ENCODE results near the gene EXOC4. TPM values are rescaled to one million over a fixed set of nuclear protein-coding genes. Genes with fewer than 3 reads are reported as not detected.

Gene EXOC4
- total and polyA plus RNA-seq, 12 donors = 7.5 to 41.7 (median 34.6) TPM

DNA sequence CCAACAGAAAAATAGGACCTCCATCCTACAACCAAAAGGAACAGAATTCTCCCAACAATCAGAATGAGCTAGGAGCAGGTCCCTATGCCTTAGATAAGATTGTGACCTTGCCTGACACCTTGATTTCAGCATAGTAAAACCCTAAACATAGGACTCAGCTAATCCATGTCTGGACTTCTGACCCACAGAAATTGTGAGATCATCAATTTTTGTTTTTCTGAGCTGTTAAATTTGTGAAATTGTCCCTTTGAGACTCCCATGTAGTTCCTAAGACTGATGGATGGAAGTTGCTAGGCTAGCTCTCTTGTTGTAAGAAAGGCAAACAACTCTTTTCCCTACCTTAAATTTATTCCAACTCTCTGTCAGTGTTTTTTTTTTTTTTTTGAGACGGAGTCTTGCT lies 244.2 kb downstream of the EXOC4 start:
- no peaks in the 10 kb centered on the region for H3K27me3 ChIP-seq
- ATAC-seq (no peak), DNase-seq (no peak)
- intact Hi-C loops (cut with DNase I) = no loop called here
- H3K4me3 ChIP-seq = no peak overlapping the region
- H3K4me1 ChIP-seq = peaks cover 0 to 9% (median 2%) of the 10 kb centered on the region in 9 donors
- TF ChIP-seq, protein P1, sequence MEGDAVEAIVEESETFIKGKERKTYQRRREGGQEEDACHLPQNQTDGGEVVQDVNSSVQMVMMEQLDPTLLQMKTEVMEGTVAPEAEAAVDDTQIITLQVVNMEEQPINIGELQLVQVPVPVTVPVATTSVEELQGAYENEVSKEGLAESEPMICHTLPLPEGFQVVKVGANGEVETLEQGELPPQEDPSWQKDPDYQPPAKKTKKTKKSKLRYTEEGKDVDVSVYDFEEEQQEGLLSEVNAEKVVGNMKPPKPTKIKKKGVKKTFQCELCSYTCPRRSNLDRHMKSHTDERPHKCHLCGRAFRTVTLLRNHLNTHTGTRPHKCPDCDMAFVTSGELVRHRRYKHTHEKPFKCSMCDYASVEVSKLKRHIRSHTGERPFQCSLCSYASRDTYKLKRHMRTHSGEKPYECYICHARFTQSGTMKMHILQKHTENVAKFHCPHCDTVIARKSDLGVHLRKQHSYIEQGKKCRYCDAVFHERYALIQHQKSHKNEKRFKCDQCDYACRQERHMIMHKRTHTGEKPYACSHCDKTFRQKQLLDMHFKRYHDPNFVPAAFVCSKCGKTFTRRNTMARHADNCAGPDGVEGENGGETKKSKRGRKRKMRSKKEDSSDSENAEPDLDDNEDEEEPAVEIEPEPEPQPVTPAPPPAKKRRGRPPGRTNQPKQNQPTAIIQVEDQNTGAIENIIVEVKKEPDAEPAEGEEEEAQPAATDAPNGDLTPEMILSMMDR (IDR thresholded peaks at IDR 0.05) = no peak
- H3K9me3 ChIP-seq = peaks cover 0 to 5% (median 0%) of the 10 kb centered on the region in 11 donors
- no peaks in the 10 kb centered on the region for H3K36me3 ChIP-seq
- WGBS, 2 donors = 100% methylated on average over 1 of the region's 1 CpG
- H3K27ac ChIP-seq = no peak overlapping the region

DNA sequence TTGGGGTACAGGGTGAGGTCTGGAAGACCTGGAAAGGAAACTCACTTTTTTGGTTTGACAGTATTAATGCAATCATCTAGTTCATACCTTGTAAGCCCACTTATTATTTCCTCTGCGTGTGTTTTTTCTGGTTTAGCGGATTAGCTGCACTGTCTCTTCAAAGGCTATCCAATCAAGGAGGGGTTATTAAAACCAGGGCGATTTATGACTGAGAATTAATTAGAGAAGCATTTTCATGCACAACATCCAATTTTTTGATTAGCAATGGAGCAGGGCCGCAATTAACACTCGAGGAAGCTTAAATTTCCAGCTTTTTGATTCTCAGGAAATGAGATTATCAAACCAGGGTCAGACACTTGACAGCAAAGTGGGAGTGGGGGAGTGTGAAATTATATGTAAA lies 248.9 kb downstream of the EXOC4 start:
- Histone ChIP-seq H3K4me1 (peaks cover 0 to 23% (median 10%) of the 10 kb centered on the region in 9 donors), H3K36me3 (no peaks in the 10 kb centered on the region), H3K27ac (no peak overlapping the region), H3K4me3 (no peak overlapping the region), H3K9me3 (peaks cover 0 to 5% (median 0%) of the 10 kb centered on the region in 11 donors), H3K27me3 (no peaks in the 10 kb centered on the region)
- ATAC-seq (no peak), DNase-seq (no peak)
- TF ChIP-seq, protein P1 (IDR thresholded peaks at IDR 0.05) = no peak
- intact Hi-C loops (cut with DNase I) = no loop called here
- WGBS, 2 donors = 69 to 77% methylated on average over 5 of the region's 5 CpGs

DNA sequence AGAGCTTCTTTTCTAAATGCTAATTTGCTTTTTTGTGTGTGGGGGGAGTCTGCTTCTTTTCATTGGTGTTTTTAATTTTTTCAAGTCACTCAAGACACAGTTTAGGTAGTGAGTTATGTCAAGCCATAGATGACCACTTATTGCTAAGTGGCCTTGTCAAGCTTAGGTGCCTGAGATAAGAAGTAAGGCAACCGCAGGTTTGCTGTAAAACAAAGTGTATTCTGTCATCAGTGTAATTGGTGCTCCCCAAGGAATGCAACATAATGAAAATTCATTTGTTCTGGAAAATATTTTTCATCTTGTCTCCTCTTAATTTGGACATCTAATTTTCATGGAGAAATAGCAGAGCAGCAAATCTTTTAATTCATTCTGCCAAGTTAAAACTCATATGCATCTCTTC lies 249.6 kb downstream of the EXOC4 start:
- DNase-seq (no peak), ATAC-seq (no peak)
- H3K4me3 ChIP-seq = no peak overlapping the region
- peaks cover 0 to 23% (median 10%) of the 10 kb centered on the region in 9 donors for H3K4me1 ChIP-seq
- WGBS, 2 donors = 38 to 45% methylated on average over 1 of the region's 1 CpG
- no peaks in the 10 kb centered on the region for H3K27me3 ChIP-seq
- no peaks in the 10 kb centered on the region for H3K36me3 ChIP-seq
- no peak overlapping the region for H3K27ac ChIP-seq
- H3K9me3 ChIP-seq = peaks cover 0 to 5% (median 0%) of the 10 kb centered on the region in 11 donors
- intact Hi-C loops (cut with DNase I) = no loop called here
- TF ChIP-seq, protein P1 (IDR thresholded peaks at IDR 0.05) = no peak

DNA sequence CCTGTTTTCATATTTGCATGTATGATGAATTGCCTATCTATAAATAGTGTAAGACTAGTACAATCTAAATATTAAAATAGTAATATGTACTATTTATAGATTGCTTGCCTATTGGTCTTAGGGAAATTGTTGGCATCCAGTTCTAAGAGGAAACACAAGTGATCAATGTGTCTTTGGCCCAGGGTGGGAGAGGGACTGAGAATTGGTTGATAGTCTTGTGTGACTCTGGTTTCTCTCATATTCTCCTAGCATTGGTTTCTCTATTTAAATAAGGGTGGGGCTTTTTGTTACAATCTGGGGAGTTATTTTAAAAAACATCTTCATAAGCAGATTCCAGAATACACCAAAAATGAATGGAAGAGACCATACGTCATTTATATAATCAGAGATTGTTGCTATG lies 250.1 kb downstream of the EXOC4 start:
- TF ChIP-seq, protein P1 (IDR thresholded peaks at IDR 0.05) = no peak
- Histone ChIP-seq H3K9me3 (peaks cover 0 to 5% (median 0%) of the 10 kb centered on the region in 11 donors), H3K36me3 (no peaks in the 10 kb centered on the region), H3K27ac (no peak overlapping the region), H3K27me3 (no peaks in the 10 kb centered on the region), H3K4me3 (no peak overlapping the region), H3K4me1 (peaks cover 0 to 23% (median 10%) of the 10 kb centered on the region in 9 donors)
- ATAC-seq (no peak), DNase-seq (no peak)
- 91 to 96% methylated on average over 1 of the region's 1 CpG for WGBS, 2 donors
- intact Hi-C loops (cut with DNase I) = no loop called here

All from heart right ventricle (tissue), 16 donors.